Measurements from ENCODE around the gene SLC6A6. TPM values are rescaled to one million over a fixed set of nuclear protein-coding genes. Genes with fewer than 3 reads are reported as not detected.
A peak's percentile ranks its signal among the peaks of the same experiment; 100 is the strongest.

Gene SLC6A6
- total RNA-seq, 1 experiment from 2014 or later = 3.4 TPM

DNA sequence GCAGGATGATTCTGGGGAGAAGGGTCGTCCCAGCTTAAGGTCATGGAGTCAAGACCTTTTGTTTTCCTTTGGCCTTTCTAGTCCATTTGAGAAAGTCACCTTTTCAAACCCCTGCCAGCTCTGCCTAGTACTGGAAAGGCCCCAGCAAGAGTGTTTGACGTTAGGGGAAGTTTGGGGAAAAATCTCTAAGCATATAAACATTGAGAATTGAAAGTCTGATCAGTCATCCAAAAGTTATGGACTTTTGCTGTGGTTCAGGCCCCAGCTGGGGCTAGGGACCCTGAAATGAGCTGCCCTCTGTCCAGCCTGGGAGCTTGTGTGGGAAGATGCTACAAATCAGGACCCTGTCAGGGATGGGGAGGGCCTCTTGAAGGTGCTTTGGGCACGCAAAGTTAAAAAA lies 21.6 kb downstream of the SLC6A6 start:
- H3K36me3 ChIP-seq = no peaks in the 10 kb centered on the region

DNA sequence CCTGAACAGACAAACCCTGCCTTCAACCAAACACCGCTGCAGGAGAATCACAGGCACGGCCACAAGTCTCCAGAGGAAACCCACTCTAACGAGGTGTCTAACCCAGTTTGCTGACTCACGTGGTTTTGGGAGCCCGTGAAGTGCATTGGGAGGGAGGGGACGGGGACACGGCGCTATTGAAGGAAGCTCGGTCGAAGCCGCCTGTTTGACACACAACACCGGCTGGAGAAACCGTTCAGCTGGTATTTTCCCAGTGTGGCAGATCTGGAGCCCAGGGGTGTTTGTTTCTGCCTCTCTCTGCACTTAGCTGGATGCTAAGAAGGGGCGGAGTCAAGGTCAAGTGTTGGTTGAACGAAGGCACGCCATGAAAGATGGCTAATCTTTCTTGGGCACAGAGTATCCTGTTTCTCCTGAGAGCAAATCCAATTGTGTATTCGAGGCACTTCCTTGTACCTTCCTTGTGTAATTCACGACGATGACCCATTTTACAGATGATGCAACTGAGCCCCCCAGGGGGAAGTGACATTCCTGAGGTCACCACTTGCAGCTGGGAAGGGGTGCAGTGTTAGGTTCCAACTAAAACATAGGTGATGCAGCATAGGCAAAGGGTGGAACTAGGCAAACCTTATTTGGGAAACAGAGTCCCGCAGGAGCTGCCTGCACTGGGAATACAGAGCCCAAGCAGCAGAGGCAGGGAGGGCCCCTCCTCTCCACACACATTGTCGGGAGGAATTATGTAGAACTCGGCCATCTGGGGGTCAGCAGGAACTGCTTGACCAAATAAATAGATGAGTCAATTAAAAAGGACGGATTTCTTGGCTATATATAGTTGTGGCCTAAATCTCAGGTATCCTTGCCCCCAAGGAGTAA lies 22.5 kb downstream of the SLC6A6 start:
- Histone ChIP-seq H3K4me3 (no peak overlapping the region), H3K9me3 (no peaks in the 10 kb centered on the region), H3K27me3 (no peaks in the 10 kb centered on the region), H3K36me3 (no peaks in the 10 kb centered on the region)
- DNase-seq = no peak

More for the DNA sequence above, 21.6 kb downstream of the SLC6A6 start:
- Histone ChIP-seq H3K4me3 (no peak overlapping the region), H3K9me3 (no peaks in the 10 kb centered on the region), H3K27me3 (no peaks in the 10 kb centered on the region)
- DNase-seq = no peak

DNA sequence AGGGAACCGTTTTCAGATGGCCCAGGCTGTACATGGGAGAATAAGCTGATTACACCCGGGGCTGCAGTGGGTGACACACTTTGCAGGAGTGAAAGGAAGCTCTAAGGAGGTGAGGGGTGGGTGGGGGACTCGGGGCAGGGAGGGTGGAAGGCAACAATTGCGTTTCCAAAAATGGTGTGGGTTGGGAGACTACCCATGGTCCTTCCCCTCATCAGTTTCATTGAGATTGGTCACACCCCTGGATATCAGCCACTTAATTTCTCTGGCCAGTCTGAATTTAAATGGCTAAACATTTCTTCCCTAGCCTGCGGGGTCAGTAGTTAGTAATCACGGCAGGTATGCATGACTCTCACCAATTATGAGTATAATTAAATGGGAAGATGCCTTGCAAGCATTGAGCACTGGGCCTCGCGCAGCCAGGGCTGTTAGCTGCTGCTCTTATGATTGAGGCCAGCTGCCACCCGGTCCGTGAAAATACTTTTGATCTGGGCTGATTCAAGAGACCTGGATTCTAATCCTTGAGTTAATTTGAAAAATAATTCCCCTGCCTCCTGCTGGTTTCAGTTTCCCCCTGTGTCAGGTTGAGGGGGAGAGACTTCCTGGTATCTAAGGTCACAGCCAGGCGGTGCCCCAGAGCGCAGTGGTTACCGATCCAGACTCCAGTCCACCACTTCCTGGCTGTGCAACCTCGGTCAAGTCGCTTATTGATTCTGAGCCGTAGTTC lies 23.3 kb downstream of the SLC6A6 start:
- Histone ChIP-seq H3K27me3 (no peaks in the 10 kb centered on the region), H3K4me3 (no peak overlapping the region), H3K9me3 (no peaks in the 10 kb centered on the region), H3K36me3 (no peaks in the 10 kb centered on the region)
- no peak for DNase-seq

DNA sequence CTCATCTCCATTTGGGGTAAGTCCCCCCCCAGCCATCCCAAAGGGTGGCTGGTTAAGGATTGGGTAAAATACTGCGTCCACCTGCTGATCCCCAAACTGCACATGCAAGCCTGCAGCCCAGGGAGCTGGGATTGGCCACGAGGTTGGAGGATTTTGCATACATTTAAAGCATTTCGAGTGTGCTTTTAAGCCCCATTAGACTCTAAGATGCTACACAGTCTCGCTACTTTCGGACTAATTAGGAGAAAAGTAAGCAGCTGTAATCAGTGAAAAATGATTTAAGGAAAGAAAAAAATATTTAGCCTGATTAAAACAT lies 23.9 kb downstream of the SLC6A6 start:
- DNase-seq = no peak
- H3K9me3 ChIP-seq = no peaks in the 10 kb centered on the region
- no peaks in the 10 kb centered on the region for H3K27me3 ChIP-seq
- no peaks in the 10 kb centered on the region for H3K36me3 ChIP-seq
- no peak overlapping the region for H3K4me3 ChIP-seq

DNA sequence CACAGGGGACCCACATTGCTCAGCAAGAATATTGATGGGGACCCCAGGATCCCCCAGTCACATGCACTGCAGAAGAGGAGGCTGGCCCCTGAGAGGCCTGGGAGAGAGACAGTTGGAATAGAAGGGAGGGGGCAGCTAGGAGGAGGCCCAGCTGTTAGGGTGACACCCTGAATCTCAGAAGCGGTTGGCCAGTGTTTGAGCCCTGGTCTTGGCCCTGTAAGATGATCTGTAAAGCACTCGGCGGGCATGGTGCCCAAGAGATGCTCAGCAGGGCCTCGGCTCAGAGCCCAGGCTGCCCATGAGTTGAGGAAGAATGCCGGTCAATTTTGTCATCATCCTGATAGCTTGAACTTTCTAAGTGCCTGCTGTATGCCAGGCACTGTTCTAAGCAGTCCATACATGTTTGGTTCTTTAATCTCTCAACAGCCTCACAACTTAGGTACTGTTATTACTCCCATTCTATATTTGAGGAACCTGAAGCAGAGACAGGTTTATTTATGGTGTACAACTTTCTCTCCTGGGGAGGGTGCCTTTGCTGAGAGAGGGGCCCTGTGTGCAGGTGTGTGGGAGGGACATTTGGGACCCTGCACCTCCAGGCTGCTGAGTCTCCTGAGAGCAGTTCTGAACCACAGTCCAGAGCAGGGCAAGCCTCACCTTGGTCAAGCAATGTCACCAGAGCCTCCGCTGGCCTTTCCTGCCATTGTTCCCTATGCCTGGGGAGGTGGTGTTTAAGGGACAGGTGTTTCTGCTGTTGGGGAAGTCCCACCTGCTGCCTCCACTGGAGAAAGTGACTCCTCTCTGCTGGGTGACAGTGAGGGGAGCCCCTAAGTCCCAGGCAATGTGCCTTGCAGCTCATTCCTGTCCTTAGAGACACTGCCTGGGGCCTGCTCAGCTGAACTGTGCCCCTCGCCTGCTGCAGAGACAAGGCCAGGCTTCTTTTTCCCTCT lies 26.0 kb downstream of the SLC6A6 start:
- H3K36me3 ChIP-seq = no peaks in the 10 kb centered on the region
- H3K9me3 ChIP-seq = no peaks in the 10 kb centered on the region
- no peak overlapping the region for H3K4me3 ChIP-seq
- peak; percentile 79 for DNase-seq
- H3K27me3 ChIP-seq = no peaks in the 10 kb centered on the region

DNA sequence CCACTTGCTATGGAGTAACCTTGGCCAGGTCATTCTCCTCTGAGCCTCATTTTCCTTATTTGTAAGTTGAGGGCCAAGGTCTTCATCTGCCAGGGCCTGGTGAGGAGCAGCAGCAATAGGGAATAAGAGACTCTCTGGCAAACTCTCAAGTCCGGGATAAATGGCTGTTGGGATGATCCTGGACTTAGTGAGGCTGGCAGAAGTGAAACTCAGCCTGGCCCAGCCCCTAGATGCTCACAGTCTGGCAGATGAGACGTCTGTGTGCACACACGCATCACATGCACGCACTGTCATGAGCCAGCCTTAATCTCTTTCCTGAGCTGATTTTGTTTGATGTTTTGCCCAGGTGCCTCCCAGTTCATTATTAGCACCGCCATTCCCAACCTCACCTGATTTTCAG lies 26.8 kb downstream of the SLC6A6 start:
- Histone ChIP-seq H3K27me3 (no peaks in the 10 kb centered on the region), H3K9me3 (no peaks in the 10 kb centered on the region), H3K36me3 (no peaks in the 10 kb centered on the region), H3K4me3 (no peak overlapping the region)
- peak; percentile 56 for DNase-seq

DNA sequence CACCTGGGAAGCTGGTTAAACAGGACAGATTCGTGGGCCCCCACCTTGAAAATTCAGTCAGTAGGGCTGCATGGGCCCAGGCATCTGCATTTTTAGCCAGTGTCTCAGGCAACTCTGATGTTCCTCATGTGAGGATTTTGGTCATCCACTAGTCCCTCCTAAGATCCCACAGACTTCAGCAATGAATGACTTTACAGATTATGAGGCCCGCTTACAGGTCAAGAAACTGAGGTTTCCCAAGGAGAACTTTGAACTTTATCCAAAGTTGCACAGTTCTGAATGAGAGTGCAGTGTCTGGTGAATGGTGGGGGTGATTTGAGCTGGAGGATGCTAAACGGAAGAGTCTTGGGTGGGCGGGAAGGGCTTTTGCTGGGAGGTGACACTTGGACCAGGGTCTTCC lies 27.2 kb downstream of the SLC6A6 start:
- no peak for DNase-seq
- no peaks in the 10 kb centered on the region for H3K36me3 ChIP-seq
- H3K27me3 ChIP-seq = no peaks in the 10 kb centered on the region
- H3K9me3 ChIP-seq = no peaks in the 10 kb centered on the region
- no peak overlapping the region for H3K4me3 ChIP-seq

DNA sequence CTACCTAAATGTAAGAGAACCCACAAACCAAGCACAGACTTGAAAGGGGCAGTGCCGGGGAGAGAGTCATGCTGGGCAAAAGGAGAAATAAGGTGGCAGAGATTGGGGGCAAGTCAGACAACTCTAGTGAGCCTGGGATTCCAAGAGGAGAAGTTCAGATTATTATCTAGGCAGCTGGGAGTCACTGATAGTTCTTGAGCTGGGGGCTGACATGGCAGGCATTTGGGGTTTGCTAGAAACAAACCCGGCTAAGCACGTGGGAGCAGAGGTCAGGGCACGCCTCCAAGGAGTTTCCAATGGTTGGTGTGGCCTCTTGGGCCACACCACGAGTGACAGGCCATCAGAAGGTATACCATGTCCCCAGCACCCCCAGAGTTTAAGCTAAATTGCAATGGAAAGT lies 27.6 kb downstream of the SLC6A6 start:
- Histone ChIP-seq H3K27me3 (no peaks in the 10 kb centered on the region), H3K9me3 (no peaks in the 10 kb centered on the region), H3K4me3 (no peak overlapping the region), H3K36me3 (no peaks in the 10 kb centered on the region)
- DNase-seq = no peak

DNA sequence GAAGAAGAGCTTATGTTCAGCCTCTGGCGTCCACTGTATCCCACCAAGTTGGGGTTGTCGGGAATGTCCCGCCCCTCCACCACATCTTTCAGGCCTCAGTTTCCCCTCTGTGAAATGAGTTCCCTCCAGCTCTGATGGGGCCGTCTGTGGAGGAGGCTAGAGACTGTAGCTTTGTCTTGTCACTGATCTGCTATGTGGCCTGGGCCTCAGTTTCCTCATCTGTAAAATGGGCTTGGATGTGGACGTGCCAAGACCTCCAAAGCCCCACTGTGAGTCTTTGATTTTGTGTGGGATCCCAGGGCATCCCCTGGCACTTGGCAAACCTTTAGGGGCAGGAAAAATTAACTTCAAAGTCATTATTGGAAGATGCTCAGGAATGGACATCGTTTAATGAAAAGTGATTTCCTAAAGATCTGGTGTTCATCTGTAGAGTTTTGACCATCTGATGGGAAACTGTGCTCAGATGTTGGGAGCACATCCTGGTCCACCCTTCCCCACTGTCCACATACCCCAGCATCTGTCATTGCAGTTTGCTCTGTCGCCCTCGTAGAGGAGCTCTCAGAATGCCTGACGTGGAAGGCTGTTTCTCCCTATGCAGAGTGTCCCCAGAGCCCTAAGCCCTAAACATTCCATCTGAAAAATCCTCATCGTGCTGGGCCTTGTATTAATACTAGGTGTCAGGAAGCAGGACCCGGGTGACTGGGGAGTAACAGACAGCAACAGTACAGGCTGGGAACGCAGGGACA lies 28.5 kb downstream of the SLC6A6 start:
- no peaks in the 10 kb centered on the region for H3K36me3 ChIP-seq
- H3K9me3 ChIP-seq = no peaks in the 10 kb centered on the region
- H3K27me3 ChIP-seq = no peaks in the 10 kb centered on the region
- no peak overlapping the region for H3K4me3 ChIP-seq
- DNase-seq = no peak

DNA sequence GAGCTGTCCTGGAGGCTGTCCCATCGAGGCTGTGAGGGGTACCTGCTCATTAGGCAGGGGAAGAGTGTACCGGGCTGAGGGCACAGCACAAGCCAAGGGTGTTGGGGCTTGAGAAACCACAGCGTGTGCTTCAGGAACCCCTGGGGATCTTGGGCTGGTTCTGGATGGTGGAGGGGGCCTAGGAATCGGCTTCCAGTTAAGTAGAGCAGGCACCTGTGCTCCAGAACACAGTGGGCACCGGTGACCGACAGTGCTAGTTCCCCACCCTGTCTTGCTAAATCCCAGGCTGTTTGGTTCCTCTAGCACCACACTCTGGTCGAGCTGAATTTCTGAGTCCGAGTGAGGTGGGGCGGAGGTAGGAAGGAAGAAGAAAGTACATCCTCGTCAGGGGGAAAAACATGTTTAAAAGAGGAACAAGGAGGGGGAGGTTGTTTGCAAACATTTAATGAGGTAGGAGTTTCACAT lies 29.1 kb downstream of the SLC6A6 start:
- Histone ChIP-seq H3K9me3 (no peaks in the 10 kb centered on the region), H3K27me3 (no peaks in the 10 kb centered on the region), H3K4me3 (no peak overlapping the region), H3K36me3 (no peaks in the 10 kb centered on the region)
- DNase-seq = no peak

DNA sequence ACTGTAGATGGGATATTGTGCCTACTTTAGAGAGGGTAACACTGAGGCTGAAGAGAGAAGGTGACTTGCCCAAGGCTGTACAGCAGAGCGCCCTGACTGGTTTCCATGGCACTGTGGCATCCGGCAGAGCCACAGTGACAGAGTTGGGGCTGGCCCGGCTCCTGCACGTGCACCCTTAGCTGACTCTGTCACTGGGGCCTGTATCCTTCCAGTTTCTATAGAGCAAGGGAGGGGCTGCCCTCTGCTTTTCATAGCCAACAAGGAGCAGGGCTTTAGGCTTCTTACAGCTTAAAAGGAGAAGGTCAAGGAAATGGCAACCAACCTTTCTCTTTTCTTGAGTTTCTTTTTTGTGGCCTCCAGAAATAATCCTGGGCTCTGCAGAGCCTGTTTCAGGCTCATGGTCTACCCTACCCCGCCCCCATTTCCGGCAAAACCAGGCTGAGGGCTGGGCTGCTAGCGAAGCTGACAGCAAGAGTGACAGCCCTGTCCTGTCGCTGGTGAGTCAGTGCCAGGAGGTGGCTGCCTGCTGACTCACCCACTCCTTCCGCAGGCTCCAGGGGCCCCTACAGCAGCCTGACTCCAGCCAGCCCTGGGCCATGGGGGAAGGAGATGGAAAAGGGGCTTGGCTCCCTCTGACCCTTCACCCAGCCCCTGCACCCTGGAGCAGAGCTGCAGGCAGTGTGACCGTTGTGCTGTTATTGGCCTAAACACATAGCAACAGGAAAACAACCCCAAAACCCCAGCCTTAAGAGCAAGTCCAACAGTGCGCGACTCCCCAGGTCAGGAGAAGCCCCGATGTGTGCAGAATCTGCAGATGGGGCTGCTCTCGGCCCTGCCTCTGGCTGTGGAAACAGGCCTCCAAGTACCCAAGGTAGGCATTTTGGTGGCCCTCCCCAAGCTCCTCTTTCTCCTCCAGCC lies 29.8 kb downstream of the SLC6A6 start:
- Histone ChIP-seq H3K27me3 (no peaks in the 10 kb centered on the region), H3K9me3 (no peaks in the 10 kb centered on the region), H3K4me3 (no peak overlapping the region), H3K36me3 (no peaks in the 10 kb centered on the region)
- DNase-seq = peak; percentile 71

DNA sequence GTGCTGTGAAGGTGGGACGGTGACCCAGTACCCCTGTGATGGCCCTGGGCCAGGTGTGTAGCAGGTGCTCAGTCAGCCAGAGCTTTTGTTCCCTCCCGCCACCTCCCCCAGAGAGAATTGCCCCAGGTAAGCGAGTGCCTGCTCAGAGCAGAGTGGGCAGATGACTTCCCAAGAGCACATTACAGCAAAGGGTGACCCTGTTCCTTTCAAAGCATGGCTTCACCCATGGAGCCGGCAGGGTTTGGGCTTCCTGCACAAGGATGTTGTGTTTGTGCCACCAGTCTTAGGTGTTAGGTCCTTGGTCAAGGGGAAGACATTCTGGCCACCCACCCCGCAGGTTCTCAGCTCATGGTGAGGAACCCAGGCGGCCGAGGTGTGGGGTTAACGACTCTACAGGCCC lies 30.7 kb downstream of the SLC6A6 start:
- Histone ChIP-seq H3K36me3 (no peaks in the 10 kb centered on the region), H3K27me3 (no peaks in the 10 kb centered on the region), H3K9me3 (no peaks in the 10 kb centered on the region), H3K4me3 (no peak overlapping the region)
- no peak for DNase-seq

DNA sequence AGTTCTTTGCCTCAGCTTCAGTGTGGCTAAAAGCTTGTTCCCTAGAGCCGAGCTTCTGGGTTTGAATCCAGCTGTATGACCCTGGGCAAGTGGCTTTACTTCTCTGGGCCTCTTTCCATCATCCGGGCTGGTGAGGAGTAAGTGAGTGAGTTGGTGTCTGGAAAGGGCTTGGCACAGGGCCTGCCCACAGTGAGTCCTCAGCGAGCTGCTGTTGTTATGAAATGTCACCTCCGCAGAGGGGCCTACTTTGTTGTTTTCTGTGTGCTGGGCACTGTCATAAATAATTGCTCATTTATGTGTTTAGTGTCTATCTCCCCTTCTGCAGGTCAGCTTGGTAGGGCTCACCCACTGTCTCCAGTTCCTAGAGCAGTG lies 31.7 kb downstream of the SLC6A6 start:
- Histone ChIP-seq H3K36me3 (no peaks in the 10 kb centered on the region), H3K4me3 (no peak overlapping the region), H3K9me3 (no peaks in the 10 kb centered on the region), H3K27me3 (no peaks in the 10 kb centered on the region)
- peak; percentile 76 for DNase-seq

DNA sequence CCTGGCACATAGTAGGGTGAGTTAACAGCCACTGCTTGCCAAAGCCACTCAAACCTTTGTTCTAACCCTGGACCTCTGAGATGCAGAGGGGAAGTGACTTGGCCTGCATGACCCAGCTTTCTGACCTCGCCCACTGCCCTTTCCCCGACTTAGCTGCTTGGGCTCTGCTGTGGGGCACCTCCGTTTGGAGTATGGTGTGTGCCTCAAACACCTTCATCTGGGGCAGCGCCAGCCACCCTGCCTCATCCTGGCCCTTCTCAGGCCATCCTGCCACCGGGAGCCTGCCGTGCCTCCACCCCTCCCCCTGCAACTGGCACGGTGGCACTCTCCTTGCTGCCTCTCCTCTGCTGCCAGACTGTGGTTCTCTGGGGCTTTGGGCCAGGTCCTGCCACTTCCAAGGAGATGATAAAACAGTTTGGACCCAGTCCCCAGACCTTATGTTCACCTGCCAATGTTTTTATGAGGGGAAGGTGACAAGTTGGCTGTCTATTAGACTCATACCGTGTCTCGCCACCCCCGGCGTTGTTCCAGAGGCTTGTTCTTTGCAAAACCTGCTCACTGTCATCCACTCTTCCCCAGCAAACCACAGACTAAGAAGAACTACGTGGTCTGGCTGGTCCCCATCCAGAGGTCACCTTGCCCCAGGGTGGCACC lies 32.2 kb downstream of the SLC6A6 start:
- Histone ChIP-seq H3K27me3 (no peaks in the 10 kb centered on the region), H3K36me3 (no peaks in the 10 kb centered on the region), H3K9me3 (no peaks in the 10 kb centered on the region), H3K4me3 (no peak overlapping the region)
- DNase-seq = peak; percentile 51

Data from MG63 (cell line).